GM12873 (cell line): ENCODE results near the gene FAM217A.

Experiments used
- CTCF ChIP-seq: IDR thresholded peaks from 2 replicates; pipeline ENCODE4 v1.5.1; 2012; ENCODE audit warnings: low read depth, mild to moderate bottlenecking, moderate library complexity, low read length, control low read depth; ENCODE audit not compliant: insufficient read depth; ENCODE audit errors: missing control alignments

Gene FAM217A

DNA sequence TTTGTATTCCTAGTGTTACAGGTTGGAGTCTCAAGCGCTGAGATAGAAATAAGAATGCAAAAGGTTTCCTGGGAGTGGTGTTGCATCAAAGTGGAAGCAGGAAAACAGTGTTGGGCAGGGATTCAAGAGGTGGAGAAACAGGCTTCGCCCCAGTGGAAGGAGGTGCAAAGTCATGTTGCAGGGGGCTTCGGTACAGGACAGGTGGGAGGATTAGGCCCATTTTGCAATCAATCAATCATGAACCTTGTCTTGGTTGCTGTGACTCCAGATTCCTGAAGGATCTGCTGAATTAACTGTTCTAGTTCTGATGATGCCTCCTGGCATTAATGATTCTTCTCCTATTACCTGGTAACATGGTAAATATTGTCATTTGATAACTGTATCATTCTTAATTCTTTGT lies 22.4 kb upstream of the FAM217A start:
- no peak for TF ChIP-seq CTCF

- TF ChIP-seq CTCF, result no peak
Observed at GRCh38 chr6:4100655-4101054, 21.7 kb upstream of the FAM217A start.

GRCh38 chr6:4093288-4093687 lies 14.4 kb upstream of the FAM217A start:
- TF ChIP-seq CTCF, result no peak

DNA sequence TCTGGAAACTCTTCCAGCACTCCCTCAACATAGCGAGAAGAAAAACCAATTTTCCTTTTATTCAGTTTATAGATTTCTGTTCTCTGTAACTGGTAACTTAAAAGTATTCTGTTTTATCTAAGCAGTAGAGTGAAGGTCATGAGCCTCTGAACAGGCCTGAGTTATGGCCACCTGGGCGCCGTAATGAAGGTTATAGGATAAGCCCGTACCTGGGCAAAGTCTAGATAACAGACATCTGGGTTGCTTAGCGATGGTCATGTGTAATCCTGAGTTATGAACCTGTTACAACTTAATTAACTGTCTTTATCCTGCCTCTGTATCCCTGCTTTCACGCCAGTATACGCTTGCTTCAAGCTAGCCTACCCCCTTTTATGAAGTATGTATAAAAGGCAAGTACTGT lies 13.0 kb upstream of the FAM217A start:
- TF ChIP-seq CTCF, result no peak

GRCh38 chr6:4088704-4089103 lies 9.8 kb upstream of the FAM217A start:
- no peak for TF ChIP-seq CTCF

- no peak for TF ChIP-seq CTCF
Observed at GRCh38 chr6:4085332-4085700, 6.4 kb upstream of the FAM217A start.

- TF ChIP-seq CTCF, result no peak
Observed at GRCh38 chr6:4084444-4085331, 5.8 kb upstream of the FAM217A start.
